ENCODE data around the gene DENND4C.
"Not testable (repeated sequence)": the region's sequence is repeated elsewhere in the genome, so short reads cannot be mapped to it uniquely, and the experiment has no call there.

DENND4C gene

DNA sequence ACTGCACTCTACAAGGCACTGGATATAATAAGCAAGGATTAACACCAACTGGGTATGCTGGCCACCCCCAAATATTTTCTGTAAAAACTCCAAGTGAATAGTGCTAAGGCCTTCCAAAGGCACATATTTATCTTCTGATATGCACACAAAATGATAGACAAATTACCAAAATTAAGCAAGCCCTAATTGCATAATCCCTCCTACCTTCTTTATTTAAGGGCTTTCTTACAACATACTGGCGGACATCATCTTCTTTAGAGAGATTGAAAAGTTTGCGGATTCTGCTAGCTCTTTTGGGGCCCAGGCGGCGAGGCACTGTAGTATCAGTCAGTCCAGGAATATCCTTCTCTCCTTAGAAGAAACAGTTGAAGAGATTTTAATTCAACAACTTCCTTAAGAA, 147.7 kb downstream of the DENND4C start:
- peak; percentile 27 for DNase-seq

DNA sequence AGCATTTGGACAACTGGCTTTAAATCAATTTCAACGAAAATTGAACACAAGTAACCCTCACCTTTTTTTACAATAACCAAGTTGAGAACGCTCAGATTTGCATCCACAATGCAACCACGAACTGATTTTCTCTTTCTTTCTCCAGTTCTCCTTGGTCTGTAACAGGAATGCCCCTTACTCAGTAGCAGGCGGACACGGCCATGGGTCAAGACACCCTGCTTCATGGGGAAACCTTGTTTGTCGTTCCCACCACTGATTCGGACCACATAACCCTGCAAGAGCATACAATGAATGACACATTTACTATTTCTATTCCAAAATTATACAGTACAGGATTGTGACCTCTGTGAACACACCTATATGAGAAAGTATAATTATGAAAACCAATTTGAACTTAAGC, 148.2 kb downstream of the DENND4C start:
- no peak for DNase-seq

DNA sequence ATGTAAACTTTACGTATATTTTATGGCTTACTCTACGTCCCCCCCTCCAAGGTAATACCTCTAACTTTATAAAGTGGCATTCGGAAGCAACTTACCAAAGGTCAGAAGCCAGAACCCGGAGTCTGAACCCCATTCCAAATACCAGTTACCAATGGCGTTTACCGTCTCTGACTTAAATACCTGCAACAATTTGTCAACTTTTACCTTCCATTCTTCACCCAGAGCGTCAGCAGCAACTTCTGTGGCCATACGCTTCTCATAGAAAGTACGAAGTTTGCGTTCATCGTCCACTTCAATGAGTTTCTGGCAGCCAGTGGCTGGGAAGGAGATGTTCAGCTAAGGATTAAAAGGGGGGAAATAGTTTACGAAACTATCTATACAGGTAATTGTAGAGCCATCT, 148.8 kb downstream of the DENND4C start:
- DNase-seq = no peak

DNA sequence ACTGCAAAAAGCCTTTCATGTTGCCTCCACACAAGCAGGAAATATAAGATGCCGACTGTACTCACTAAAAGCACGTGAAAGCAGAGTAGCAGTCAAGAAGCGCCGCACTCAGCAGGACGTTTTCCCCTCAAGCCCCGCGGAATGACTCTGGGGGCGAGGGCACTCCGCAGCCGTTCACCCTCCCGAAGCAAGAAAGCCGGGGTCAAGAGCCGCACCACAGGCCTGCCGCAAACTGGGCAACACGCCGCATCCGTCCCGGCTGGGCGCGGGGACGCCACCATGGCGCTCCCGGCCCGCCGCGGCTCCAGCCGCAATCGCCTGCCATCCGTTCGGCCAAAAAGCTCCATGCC, 149.2 kb downstream of the DENND4C start:
- DNase-seq = no peak

DNA sequence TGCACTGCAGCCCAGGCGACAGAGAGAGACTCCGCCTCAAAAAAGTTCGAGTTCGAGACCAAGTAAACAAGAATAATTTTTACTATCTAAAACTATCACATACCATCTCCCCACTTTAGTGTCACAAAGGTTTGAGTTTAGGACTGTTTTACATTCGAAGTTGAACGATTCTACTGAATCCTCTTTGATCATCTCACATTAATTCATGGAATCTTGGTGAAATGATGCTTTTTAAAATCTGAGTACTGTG, 150.3 kb downstream of the DENND4C start:
- no peak for DNase-seq

DNA sequence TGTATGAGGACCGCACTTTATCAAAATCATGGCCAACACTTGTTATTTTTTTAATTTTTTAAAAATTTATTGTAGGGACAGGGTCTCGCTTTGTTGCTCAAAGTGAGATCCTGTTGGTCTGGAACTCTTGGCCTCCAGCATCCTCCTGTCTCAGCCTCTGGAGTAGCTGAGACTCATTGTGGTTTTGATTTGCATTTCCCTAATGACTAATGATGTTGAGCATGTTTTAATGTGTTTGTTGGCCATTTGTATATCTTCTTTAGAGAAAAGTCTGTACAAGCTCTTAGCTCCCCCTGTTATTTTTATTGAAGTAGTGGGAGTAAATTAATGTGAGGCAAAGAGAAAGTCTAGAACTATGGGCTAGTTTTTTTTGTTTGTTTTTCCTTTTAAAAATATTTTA, 151.2 kb downstream of the DENND4C start:
- peak; percentile 6 for DNase-seq

DNA sequence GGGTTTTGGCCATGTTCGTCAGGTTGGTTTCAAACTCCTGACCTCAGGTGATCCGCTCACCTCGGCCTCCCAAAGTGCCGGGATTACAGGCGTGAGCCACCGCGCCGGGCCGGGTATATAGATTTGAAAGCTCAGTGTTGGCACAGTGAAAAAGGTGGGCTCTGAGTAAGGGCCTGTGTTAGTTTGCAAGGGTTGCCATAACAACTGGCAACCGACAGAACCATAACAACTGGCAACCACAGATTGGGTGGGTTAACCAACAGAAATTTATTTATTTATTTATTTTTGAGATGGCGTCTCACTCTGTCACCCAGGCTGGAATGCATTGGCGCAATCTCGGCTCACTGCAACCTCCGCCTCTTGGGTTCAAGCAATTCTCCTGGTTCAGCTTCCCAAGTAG, 154.7 kb downstream of the DENND4C start:
- not testable (repeated sequence) for DNase-seq

DNA sequence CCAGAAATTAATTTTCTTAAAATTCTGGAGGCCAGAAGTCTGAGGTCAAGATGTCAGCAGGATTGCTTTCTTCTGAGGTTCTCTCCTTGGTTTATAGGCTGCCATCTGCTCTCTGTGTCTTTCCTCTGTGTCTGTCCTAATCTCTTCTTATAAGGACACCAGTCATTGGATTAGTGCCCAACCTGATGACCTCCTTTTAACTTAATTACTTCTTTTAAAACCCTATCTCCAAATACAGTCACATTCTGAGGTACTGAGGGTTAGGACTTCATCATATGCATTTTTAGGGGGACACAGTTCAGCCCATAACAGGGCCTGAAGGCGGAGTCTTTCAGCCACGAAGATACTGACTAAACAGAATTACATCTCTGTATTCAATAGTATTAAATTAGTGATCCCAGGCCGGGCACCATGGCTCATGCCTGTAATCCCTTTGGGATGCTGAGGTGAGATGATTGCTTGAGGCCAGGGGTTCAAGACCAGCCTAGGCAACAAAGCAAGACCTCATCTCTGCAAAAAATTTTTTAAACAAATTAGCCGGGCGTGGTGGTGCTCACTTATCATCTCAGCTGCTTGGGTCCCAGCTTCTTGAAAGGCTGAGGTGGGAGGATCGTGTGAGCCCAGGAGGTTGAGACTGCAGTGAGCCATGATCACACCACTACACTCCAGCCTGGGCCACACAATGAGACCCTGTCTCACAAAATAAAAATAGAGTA, 155.5 kb downstream of the DENND4C start:
- no peak for DNase-seq

DNA sequence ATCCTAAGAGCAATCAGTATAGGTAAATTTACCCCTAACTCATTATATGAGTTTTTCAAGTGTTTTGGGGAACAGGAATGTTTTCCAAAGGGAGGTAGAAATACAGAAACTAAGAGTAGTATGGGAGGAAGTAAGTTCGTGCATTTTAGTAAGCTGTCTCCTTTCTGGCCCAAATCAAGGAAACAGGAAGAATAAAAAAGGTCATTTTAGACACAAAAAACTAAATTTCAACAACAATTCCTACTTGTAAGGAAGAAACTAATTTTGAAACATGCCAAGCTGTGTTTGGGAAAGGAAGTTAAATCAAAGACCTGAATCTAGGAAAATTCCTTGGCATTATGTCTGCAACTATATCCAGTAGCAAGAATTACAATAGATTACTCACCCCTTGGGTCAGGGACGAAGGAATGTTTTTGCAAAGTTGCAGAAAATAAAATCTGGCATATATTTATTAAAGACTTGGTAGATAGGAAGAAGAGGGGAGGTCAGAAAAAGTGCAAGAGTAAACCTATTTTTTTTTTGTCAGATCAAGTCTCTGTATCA, 156.1 kb downstream of the DENND4C start:
- DNase-seq = peak; percentile 6

DNA sequence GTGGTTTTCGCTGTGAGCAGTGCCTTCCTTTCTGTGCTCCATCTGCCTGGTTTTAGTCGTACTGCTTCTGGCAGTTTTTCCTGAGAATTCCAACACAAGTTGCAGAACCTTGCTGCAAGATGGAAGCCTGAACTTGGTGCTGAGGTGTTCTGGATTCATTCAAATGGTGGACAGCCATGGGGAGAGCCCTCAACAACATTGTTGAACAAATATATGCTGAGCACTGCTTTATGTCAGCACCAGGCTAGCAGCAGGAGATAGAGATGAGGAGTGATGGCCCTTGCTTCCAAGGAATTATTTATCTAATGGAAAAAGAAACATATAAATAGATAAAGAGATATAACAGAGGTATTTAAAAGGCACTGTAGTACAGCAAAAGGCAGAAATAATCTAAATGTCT, 156.8 kb downstream of the DENND4C start:
- no peak for DNase-seq

DNA sequence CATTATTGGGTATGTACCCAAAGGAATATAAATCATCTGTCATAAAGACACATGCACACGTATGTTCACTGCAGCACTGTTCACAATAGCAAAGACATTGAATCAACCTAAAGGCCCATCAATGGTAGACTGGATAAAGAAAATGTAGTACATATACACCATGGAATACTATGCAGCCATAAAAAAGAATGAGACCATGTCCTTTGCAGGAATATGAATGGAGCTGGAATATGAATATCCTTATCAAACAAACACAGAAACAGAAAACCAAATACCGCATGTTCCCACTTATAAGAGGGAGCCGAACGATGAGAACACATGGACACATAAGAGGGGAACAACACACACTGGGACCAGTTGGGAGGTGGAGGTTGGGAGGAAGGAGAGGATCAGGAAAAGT, 159.0 kb downstream of the DENND4C start:
- not testable (repeated sequence) for DNase-seq

DNA sequence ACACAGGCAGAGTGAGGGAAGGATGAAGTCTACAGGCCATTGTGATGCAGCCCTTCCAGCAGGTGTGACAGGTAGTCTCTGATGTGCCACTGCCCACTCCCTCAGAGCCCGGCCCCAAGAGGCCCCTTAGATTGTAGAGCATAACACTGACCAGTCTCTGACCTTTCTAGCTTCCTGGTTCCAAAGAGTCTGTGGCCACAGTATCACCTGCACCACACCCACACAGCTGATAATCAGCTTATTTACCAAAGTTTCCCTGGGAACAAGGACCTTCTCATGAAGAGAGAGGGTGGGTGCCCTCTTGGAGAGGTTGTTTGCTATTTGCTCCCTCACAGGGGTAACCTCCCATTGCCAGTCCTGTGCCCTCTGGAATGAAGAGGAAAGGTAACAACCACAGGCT, 167.4 kb downstream of the DENND4C start:
- no peak for DNase-seq

DNA sequence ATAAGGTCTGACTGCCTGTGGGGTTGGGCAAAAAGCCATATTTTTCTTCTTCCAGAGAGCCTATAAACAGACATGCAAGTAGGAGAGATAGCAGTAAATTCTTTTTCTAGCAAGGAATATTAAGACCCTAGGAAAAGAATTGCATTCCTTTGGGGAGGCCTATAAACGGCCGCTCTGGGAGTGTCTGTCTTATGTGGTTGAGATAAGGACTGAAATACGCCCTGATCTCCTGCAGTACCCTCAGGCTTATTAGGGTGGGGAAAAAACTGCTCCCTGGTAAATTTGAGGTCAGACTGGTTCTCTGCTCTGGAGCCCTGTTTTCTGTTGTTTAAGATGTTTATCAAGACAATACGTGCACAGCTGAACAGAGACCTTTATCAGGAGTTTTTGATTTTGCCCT, 172.7 kb downstream of the DENND4C start:
- DNase-seq = not testable (repeated sequence)

DNA sequence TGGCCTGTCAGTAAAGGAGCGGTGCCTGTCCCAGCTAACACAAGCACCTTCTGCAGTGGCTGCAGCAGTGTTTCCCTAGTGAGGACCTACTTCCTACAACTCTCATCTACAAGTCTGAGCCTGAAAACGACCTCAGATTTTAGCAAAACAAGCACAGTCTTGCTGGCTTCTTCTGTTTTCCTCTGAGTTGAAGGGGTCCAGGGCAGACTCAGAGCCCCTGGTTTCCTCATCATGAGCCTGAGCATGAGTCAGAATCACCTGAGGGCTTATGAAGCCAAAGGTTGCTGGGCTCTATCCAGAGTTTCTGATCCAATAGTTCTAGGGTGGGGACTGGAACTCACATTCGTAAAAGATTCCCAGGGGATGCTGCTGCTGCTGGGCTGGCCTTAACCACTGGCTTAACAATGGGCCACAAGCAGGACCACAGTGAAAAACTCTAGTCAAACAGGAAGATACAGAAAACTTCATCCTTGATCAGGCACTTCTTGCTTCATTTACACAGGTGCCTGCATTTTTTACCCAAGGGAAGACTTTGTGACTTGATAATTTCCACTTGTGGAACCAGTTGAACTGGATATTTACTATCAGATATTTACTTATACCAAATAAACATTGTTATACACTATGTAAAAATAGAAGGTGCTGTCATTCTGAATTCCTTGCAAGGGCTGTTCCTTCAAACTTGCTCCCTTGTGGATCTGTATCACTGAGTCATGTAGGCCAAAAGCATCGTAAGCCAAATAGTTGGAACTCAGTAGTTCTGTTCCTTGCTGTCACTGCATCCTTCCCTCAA, 174.0 kb downstream of the DENND4C start:
- DNase-seq = no peak

DNA sequence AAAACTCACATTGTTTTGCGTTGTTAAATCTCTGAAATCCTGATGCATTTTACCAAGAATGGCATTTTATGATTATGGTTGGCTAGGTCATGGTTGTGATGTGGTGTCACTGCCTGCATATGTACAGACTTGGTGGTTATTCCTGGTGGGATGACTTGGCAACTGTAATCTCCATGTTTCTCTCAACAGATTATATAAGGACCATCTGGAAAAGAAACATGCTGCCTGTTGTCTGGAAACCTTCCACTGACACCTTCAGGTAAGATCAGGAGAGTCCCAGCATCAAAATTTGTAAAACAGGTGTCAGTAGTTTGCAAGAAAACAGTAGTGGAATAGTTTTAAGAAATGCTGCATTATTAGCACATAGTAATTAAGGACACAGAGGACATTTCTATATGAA, 175.3 kb downstream of the DENND4C start:
- no peak for DNase-seq

DNA sequence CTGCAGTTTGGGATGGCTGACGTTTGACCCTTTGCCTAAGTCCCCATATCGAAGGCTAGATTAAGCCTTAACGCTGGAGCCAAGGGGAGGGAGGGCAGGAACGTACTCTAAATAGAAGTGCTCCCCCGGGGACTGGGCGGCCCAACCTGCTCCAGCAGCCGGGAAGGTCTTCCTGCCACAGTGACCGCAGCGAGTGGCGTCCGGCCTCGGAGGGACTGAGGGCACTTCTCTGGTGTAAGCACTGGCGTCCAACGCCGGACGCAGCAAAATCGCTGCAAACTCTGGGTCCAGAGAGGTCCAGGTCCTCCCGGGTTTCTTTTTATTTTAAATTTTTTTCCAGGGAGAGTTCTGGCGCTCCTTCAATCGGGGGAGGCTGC, 177.8 kb downstream of the DENND4C start:
- peak; percentile 3 for DNase-seq

DNA sequence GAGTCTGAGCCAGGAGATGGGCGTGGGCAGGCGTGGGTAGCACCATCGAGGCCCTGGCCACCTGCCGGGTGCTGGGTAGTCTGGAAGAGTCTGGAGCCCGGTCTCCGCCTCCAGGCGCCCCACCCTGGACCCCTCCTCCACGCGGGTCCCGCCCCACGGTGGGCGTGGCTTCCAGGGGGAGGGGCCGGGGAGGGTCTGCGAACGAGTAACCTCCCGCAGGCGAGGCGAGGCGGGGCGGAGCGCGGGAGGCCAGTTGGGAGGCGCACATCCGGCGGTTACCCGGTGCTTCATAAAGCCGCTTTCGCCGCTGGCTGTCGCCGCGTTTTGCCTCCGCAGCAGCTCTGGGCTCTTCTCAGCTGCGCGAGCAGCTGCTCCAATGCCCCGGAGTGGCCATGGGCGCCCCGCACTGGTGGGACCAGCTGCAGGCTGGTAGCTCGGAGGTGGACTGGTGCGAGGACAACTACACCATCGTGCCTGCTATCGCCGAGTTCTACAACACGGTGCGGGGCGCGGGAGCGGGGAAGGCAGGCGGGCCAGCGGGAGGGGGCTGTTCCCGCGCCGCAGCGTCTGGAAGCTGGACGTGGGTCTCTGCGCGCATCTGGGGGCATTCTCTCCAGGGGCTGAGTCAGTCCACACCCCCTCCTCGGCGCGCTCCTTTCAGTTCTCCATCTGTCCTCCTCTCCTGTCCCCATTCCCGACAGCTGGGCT, 178.4 kb downstream of the DENND4C start, which contains the start of gene ACER2:
ACER2 (plus strand) TSS at position 317 of the 708 bp plus-strand sequence; CDS start at position 393, 76 bp downstream.
- peak; percentile 88 for DNase-seq

DNA sequence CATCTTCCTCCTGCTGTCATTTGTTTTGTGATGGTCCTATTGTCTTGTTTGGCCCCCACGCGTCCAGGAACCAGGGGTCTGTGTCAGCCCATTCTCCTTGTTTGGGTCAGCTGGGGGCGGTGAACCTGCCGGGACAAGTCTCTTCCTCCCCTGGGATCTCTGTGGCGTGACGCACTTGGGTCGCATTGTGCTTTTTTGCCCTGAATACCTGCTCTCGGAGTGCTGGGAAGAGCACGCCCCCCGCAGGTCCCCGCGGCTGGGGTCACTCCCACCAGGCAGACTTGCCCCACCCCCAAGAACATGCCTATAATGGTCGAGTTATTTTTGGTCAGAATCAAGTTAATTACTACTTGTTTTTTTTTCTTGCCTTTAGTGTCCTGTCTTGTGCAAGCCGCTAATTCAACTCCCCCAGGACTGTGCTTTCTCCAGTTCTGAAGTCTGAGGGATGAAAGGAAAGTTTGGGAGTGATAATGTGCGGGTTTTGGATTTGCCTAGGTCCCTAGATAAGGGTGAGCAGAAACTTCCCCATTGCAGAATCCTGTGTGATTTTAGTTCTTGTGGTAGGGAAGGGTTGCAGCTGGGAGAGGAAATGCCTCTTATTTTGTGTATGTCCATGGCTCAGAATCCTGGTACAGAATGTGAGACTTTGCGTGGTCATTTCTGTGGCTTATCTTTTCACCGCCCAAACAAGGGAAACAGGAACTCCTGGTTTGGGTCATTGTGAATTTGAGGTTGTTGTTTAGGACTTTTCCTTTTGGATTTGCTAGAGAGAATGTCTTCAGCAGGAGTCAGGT, 179.1 kb downstream of the DENND4C start:
- peak; percentile 23 for DNase-seq

DNA sequence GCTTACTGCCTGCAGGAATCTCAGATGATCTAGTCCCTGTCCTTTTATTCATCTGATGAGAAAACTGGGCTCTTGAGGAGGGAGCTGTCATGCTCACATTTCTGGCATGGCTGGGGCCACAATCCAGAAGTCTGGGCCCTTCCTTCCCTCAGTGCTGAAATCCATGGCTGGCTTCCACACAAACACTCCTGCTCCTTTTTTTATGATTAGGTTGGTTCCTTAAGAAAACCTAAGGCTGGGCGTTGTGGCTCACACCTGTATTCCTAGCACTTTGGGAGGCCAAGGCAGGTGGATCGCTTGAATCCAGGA, 179.7 kb downstream of the DENND4C start:
- no peak for DNase-seq

DNA sequence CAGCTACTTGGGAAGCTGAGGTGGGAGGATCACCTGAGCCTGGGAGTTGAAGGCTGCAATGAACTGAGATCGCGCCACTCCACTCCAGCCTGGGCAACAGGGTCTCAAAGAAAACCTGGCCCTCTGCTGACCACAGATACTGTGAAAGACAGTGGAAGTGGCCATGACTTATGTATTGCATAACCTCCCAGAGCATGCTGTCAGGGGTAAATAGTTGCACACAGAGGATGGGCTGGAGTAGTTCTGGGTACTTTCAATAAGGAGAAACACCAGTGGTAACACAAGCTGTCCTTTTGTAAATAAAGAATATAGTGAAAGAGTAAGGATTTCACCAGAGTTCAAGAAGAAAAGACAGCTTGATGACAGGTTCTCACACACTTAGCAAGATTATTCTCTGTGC, 180.1 kb downstream of the DENND4C start:
- DNase-seq = no peak

DNA sequence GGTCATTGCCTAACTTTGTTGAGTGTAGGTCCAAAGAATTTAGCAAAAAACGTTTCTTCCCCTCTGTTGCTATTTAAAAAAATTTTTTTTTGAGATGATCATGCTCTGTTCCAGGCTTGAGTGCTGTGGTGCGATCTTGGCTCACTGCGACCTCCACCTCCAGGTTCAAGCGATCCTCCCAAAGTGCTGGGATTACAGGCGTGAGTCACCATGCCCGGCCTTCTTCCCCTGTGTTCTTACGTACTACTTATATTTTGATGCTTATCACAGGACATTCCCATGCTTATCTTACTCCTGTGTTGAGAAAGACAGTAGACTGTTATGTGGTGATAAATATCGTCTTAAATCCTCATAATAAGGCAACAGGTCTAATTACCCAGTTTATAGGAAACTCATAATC, 180.8 kb downstream of the DENND4C start:
- DNase-seq = no peak

DNA sequence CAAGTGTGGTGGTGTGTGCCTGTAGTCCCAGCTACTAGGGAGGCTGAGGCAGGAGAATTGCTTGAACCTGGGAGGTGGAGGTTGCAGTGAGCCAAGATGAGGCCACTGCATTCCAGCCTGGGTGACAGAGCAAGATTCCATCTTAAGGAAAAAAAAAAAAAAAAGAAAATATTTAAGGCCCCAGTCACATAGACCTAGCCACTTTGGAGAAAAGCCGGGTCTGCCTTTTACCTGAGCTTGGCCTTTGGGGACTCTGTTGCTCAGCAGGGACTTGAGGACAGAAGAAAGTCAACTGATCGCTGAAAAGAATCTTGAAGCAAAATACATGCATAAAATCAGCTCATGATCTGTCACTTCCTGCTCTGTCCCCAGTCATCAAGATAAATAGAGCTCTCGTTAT, 183.0 kb downstream of the DENND4C start:
- DNase-seq = not testable (repeated sequence)

DNA sequence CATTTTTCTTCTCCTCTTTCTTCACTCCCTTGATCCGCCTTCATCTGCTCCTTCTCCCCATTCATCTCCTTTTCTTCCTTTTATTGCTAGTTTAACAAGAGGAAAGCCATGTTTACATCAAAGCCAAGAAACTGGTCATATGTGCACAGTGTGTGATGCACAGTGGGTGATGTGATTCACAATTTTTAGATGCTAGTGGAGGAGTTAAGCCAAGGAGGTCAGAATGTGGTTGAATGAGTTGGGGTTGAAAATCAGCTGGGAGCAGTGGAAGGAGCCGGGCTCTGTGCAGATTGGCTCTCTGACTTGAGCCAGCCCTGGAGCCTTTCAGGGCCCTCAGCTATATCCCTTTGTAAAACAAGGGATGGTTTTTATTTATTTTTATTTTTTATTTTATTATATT, 185.7 kb downstream of the DENND4C start:
- no peak for DNase-seq

Data from suppressor macrophage treated with lipopolysaccharide for 4 hours (primary cell).